ENCODE data around the gene KRT80. TPM values are rescaled to one million over a fixed set of nuclear protein-coding genes. Genes with fewer than 3 reads are reported as not detected.

The KRT80 gene
- total and polyA plus RNA-seq, 2 of the 13 experiments (the other 11 are each of a cell fraction or from before 2014, with no cell fraction given), result 0.27 to 0.53 TPM

DNA sequence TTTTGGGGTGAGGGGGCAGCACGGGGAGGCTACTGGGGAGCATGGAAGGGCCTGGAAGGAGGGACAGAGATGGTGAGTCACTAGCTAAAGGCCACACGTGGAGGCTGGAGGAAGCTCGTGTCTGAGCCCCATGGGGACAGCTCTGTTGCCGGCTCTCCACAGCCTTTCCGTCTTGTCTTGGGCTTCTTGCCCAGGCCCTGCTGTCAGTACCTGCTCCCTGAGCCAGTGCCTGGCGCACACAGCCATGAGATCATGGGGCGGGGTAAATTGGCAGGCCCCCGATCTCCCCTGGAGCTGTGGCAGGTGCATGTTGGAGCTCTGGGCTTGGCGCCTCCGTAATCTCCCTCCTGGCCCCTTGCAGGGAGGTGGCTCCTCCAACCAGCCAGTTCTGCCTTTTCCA, 16.1 kb upstream of the KRT80 start:
- H4K20me1 ChIP-seq (ENCODE audit: insufficient read depth, low read length), result 0 out of 2 replicates have a peak, but pooled peaks cover 2% of the 10 kb centered on the region
- DNase-seq (ENCODE audit: low spot score), result no peak
- no peak for ATAC-seq
- H3K4me3 ChIP-seq (replicated peaks in 1 of 3; ENCODE audit: insufficient read depth in 1 of 3, low read depth in 2 of 3, low read length in 3 of 3), result no peak overlapping the region
- WGBS (ENCODE audit: low lambda C conversion rate), result 5% methylated on average over 3 of the region's 10 CpGs
- BruUV-seq (replicated peaks), result no TSS peak
- in situ Hi-C loops (cut with HindIII; ENCODE audit: extremely low pct_ligation_motif_present, low pct_unique_long_range_greater_than_20kb) (no loop called here), intact Hi-C loops (cut with micrococcal nuclease; ENCODE audit: unreplicated experiment) (no loop called here)
- no peaks in the 10 kb centered on the region for H3K9me3 ChIP-seq (ENCODE audit: low read length)
- no peak overlapping the region for H2AFZ ChIP-seq (ENCODE audit: low read length)
- ChIA-PET POLR2A (interaction anchor here (1.5 kb wide), 1 partner anchor 16 kb away, joined by 5 read pairs; the partner anchor contains the start of gene KRT80), CTCF (ENCODE audit: low intra/inter-chr PET ratio, low total read pairs) (no interaction called here)
- no peak overlapping the region for H3K4me2 ChIP-seq (ENCODE audit: low read depth, low read length)
- H3K27me3 ChIP-seq (ENCODE audit: control insufficient read depth in 1 of 2, insufficient read depth in 2 of 2, low read length in 2 of 2), result peaks cover 16 to 62% of the 10 kb centered on the region in 2 experiments
- H3K9ac ChIP-seq (ENCODE audit: insufficient read depth, low read depth, low read length), result no peak overlapping the region
- no peak for FAIRE-seq
- H3K79me2 ChIP-seq (ENCODE audit: insufficient read depth, low read length), result no peaks in the 10 kb centered on the region
- H3K4me1 ChIP-seq (ENCODE audit: insufficient read depth, low read length), result peaks cover 9% of the 10 kb centered on the region; the same call in 1 of the 2 replicates
- H3K27ac ChIP-seq (ENCODE audit: extremely low read length, insufficient read depth, low read length), result no peak overlapping the region
- H3K36me3 ChIP-seq (replicated peaks in 1 of 2; ENCODE audit: control insufficient read depth in 1 of 2, insufficient read depth in 2 of 2, low read length in 2 of 2), result no peaks in the 10 kb centered on the region
- TF ChIP-seq, protein P1, sequence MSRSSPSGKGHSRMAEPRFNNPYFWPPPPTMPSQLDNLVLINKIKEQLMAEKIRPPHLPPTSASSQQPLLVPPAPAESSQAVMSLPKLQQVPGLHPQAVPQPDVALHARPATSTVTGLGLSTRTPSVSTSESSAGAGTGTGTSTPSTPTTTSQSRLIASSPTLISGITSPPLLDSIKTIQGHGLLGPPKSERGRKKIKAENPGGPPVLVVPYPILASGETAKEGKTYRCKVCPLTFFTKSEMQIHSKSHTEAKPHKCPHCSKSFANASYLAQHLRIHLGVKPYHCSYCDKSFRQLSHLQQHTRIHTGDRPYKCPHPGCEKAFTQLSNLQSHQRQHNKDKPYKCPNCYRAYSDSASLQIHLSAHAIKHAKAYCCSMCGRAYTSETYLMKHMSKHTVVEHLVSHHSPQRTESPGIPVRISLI (CRISPR knock-in tag; IDR thresholded peaks at IDR 0.05; ENCODE audit: borderline replicate concordance), result no peak
- TF ChIP-seq, protein P2, sequence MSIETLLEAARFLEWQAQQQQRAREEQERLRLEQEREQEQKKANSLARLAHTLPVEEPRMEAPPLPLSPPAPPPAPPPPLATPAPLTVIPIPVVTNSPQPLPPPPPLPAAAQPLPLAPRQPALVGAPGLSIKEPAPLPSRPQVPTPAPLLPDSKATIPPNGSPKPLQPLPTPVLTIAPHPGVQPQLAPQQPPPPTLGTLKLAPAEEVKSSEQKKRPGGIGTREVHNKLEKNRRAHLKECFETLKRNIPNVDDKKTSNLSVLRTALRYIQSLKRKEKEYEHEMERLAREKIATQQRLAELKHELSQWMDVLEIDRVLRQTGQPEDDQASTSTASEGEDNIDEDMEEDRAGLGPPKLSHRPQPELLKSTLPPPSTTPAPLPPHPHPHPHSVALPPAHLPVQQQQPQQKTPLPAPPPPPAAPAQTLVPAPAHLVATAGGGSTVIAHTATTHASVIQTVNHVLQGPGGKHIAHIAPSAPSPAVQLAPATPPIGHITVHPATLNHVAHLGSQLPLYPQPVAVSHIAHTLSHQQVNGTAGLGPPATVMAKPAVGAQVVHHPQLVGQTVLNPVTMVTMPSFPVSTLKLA (IDR thresholded peaks at IDR 0.05), result peak; percentile 64

DNA sequence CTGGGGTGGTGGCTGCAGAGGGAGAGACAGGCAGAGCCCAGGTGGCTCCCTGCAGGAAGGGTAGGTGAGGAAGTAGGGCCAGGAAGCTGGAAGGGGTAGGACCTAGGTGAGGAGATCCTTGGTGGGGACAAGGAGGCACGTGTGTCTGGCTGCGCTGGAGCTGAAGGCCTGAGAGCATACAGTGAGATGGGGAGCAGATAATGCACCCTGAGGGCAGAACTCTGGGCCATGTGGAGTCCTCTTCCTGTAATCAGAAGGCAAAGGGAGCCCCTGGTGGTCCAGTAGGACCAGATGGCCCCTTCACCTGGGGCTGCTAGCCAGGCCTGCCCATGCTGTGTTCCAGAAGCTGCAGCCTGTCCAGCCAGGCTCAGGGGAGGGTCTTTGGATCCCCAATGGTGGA, 15.3 kb upstream of the KRT80 start:
- no peak overlapping the region for H2AFZ ChIP-seq (ENCODE audit: low read length)
- CTCF ChIA-PET (ENCODE audit: low intra/inter-chr PET ratio, low total read pairs), result no interaction called here
- in situ Hi-C loops (cut with HindIII; ENCODE audit: extremely low pct_ligation_motif_present, low pct_unique_long_range_greater_than_20kb), result no loop called here
- H3K9ac ChIP-seq (ENCODE audit: insufficient read depth, low read depth, low read length), result no peak overlapping the region
- FAIRE-seq (no peak), DNase-seq (ENCODE audit: low spot score) (no peak), ATAC-seq (no peak)
- H3K36me3 ChIP-seq (replicated peaks in 1 of 2; ENCODE audit: control insufficient read depth in 1 of 2, insufficient read depth in 2 of 2, low read length in 2 of 2), result no peaks in the 10 kb centered on the region
- peaks cover 12% of the 10 kb centered on the region; the same call in 1 of the 2 replicates for H3K4me1 ChIP-seq (ENCODE audit: insufficient read depth, low read length)
- POLR2A ChIA-PET, result no interaction called here
- no TSS peak for BruUV-seq (replicated peaks)
- no peaks in the 10 kb centered on the region for H3K79me2 ChIP-seq (ENCODE audit: insufficient read depth, low read length)
- H3K9me3 ChIP-seq (ENCODE audit: low read length), result no peaks in the 10 kb centered on the region
- no peak overlapping the region for H3K27ac ChIP-seq (ENCODE audit: extremely low read length, insufficient read depth, low read length)
- peaks cover 19 to 68% of the 10 kb centered on the region in 2 experiments for H3K27me3 ChIP-seq (ENCODE audit: control insufficient read depth in 1 of 2, insufficient read depth in 2 of 2, low read length in 2 of 2)
- intact Hi-C loops (cut with micrococcal nuclease; ENCODE audit: unreplicated experiment), result no loop called here
- TF ChIP-seq SMYD3 (CRISPR knock-in tag; IDR thresholded peaks at IDR 0.05), result no peak
- no peak for TF ChIP-seq TP53 (CRISPR knock-in tag; conservative IDR thresholded peaks at IDR 0.05)
- TF ChIP-seq, protein P3, sequence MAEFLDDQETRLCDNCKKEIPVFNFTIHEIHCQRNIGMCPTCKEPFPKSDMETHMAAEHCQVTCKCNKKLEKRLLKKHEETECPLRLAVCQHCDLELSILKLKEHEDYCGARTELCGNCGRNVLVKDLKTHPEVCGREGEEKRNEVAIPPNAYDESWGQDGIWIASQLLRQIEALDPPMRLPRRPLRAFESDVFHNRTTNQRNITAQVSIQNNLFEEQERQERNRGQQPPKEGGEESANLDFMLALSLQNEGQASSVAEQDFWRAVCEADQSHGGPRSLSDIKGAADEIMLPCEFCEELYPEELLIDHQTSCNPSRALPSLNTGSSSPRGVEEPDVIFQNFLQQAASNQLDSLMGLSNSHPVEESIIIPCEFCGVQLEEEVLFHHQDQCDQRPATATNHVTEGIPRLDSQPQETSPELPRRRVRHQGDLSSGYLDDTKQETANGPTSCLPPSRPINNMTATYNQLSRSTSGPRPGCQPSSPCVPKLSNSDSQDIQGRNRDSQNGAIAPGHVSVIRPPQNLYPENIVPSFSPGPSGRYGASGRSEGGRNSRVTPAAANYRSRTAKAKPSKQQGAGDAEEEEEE (CRISPR knock-in tag; IDR thresholded peaks at IDR 0.05; ENCODE audit: borderline replicate concordance), result no peak
- TF ChIP-seq WIZ (CRISPR knock-in tag; IDR thresholded peaks at IDR 0.05), result no peak
- no peak for TF ChIP-seq ZNF256 (CRISPR knock-in tag; conservative IDR thresholded peaks at IDR 0.05)
- H3K4me3 ChIP-seq (replicated peaks in 1 of 3; ENCODE audit: insufficient read depth in 1 of 3, low read depth in 2 of 3, low read length in 3 of 3), result no peak overlapping the region
- no peak overlapping the region for H3K4me2 ChIP-seq (ENCODE audit: low read depth, low read length)
- 0% methylated on average over 2 of the region's 2 CpGs for WGBS (ENCODE audit: low lambda C conversion rate)
- H4K20me1 ChIP-seq (ENCODE audit: insufficient read depth, low read length), result 0 out of 2 replicates have a peak, but pooled peaks cover 2% of the 10 kb centered on the region
